ENCODE measurements around the gene KCMF1.

DNA sequence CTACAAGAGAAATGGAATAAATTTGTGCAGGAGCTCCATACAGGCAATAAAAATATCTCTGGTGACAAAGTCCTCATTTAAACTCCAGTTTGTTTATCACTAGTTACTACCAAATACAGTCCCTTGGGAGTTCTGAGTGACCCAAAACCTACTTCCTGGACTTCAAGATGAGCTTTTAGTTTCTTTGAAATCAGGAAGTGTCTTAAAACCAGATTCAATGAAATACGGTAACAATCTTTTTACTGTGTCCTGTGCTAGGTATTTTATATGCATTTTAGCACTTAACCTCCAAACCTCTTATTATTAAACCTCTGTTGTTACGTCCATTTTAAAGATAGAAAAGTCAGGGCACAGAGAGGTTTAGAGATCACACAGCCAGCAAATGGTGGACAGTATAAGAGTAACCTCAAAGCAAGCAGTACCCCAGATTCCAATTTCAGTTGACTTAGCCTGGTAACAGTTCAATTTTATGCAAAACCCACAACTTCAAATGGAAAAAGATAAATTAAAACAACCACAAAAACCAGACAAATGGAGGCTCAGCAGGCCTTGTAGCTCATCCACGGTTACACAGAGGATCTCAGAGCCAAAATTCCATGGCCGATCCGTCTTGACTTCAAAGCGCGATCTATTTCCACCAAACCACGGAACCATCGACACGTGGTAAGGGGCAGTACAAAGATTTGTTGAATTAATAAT is 1.3 kb upstream of the KCMF1 start:
- TF ChIP-seq, protein P1, sequence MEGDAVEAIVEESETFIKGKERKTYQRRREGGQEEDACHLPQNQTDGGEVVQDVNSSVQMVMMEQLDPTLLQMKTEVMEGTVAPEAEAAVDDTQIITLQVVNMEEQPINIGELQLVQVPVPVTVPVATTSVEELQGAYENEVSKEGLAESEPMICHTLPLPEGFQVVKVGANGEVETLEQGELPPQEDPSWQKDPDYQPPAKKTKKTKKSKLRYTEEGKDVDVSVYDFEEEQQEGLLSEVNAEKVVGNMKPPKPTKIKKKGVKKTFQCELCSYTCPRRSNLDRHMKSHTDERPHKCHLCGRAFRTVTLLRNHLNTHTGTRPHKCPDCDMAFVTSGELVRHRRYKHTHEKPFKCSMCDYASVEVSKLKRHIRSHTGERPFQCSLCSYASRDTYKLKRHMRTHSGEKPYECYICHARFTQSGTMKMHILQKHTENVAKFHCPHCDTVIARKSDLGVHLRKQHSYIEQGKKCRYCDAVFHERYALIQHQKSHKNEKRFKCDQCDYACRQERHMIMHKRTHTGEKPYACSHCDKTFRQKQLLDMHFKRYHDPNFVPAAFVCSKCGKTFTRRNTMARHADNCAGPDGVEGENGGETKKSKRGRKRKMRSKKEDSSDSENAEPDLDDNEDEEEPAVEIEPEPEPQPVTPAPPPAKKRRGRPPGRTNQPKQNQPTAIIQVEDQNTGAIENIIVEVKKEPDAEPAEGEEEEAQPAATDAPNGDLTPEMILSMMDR (IDR thresholded peaks at IDR 0.05) = no peak
- TF ChIP-seq POLR2A (IDR thresholded peaks at IDR 0.05) = no peak
